Progenitor cell of endocrine pancreas (in vitro differentiated cells): ENCODE measurements around the gene GADL1. TPM values are rescaled to one million over a fixed set of nuclear protein-coding genes. Genes with fewer than 3 reads are reported as not detected.

ENCODE experiments used
- DNase-seq: peaks from one replicate; pipeline ENCODE4 v3.0.0; 2021; ENCODE audit warnings: low spot score; ENCODE audit not compliant: unreplicated experiment
- H3K27ac Mint-ChIP-seq: 2 replicates; pipeline ENCODE4 v1.8.0; 2021; ENCODE audit warnings: mild to moderate bottlenecking, moderate library complexity, mixed read lengths
- H3K27me3 Mint-ChIP-seq: 2 replicates; pipeline ENCODE4 v1.8.0; 2021; ENCODE audit warnings: mixed read lengths
- H3K36me3 Mint-ChIP-seq: 2 replicates; pipeline ENCODE4 v1.8.0; 2022; ENCODE audit warnings: mixed read lengths; ENCODE audit not compliant: insufficient read depth
- H3K4me1 Mint-ChIP-seq: 2 replicates; pipeline ENCODE4 v1.8.0; 2021; ENCODE audit warnings: low read depth, mixed read lengths
- H3K4me3 Mint-ChIP-seq: 2 replicates; pipeline ENCODE4 v1.8.0; 2021; ENCODE audit warnings: low read depth, mild to moderate bottlenecking, moderate library complexity, mixed read lengths
- H3K9me3 Mint-ChIP-seq: 2 replicates; pipeline ENCODE4 v1.8.0; 2021; ENCODE audit warnings: low read depth, mixed read lengths
- total RNA-seq: library from RNA; stranded (reverse); gene quantifications from 2 replicates; pipeline ENCODE4 v1.2.1, GENCODE V29; 2021
- TF ChIP-seq, protein P1 (sequence below): fragments of 200-600 bp; sonication (generic); IDR thresholded peaks from one replicate; pipeline ENCODE4 v1.5.0; 2021; ENCODE audit warnings: antibody characterized with exemption, mild to moderate bottlenecking; ENCODE audit not compliant: unreplicated experiment

Gene GADL1
- total RNA-seq, 1 donor from 2014 or later, result 1.9 TPM

DNA sequence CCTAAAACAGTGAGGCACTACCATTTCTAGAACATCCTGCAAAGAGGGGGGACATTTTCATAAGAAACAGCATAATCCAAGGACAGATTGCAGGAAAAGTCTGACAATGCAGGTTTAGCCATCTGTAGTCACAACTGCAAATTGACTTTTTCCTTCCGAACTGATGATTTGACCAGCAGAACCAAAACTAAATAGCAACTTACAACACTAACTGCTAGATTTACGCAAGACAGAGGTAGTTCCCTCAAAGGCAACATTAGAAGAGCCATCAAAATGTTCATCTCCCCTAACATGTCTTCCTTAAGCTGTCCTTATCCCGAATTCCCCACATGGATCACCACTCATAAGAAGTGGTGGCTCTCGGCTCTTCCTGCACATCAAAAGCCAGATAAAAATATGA is 129.6 kb downstream of the GADL1 start:
- no peak for DNase-seq
- H3K27me3 Mint-ChIP-seq, result no peaks in the 10 kb centered on the region
- no peak overlapping the region for H3K4me3 Mint-ChIP-seq
- H3K27ac Mint-ChIP-seq, result no peak overlapping the region
- no peaks in the 10 kb centered on the region for H3K9me3 Mint-ChIP-seq
- peaks cover 16% of the 10 kb centered on the region for H3K4me1 Mint-ChIP-seq
- no peaks in the 10 kb centered on the region for H3K36me3 Mint-ChIP-seq
- TF ChIP-seq, protein P1, sequence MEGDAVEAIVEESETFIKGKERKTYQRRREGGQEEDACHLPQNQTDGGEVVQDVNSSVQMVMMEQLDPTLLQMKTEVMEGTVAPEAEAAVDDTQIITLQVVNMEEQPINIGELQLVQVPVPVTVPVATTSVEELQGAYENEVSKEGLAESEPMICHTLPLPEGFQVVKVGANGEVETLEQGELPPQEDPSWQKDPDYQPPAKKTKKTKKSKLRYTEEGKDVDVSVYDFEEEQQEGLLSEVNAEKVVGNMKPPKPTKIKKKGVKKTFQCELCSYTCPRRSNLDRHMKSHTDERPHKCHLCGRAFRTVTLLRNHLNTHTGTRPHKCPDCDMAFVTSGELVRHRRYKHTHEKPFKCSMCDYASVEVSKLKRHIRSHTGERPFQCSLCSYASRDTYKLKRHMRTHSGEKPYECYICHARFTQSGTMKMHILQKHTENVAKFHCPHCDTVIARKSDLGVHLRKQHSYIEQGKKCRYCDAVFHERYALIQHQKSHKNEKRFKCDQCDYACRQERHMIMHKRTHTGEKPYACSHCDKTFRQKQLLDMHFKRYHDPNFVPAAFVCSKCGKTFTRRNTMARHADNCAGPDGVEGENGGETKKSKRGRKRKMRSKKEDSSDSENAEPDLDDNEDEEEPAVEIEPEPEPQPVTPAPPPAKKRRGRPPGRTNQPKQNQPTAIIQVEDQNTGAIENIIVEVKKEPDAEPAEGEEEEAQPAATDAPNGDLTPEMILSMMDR, result no peak

DNA sequence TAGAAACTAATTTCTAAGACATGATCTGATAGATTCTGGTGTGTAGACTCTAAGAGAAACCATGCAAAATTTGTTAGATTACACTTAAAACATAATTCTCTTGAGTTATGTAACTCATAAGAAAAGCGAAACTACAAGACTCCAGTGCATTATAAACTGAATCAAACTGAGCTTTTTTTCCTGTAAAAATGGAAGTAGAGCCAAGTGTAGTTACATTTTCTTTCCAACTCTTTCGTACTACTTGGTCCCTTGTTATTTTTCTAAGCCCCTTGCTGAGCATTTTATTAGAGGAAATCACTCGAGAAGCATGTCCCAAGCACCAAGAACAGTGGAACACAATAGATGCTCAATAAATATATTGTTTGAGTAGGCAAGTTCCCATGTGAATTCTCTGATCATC is 130.2 kb downstream of the GADL1 start:
- Mint-ChIP-seq H3K36me3 (no peaks in the 10 kb centered on the region), H3K9me3 (no peaks in the 10 kb centered on the region), H3K27ac (no peak overlapping the region), H3K4me1 (peaks cover 16% of the 10 kb centered on the region), H3K27me3 (no peaks in the 10 kb centered on the region), H3K4me3 (no peak overlapping the region)
- TF ChIP-seq, protein P1, result no peak
- DNase-seq, result no peak

DNA sequence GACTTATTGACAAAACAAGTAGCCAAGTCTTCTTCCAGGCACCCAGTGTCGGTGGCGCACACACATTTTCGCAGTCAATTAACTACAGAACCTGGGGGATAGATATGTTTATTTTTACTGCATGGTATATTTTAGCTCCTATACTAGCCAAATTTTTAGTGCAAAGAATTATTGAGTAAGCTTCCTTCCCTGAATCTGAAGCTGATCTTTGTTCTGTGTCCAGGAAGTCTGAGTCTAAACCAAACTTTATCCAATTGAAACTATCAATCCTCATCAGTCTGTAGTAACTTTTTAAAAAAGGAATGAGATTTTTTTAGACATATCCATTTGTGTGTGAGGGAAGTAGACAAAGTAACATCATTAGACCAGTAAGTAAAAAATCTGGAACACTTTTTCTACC is 133.1 kb downstream of the GADL1 start:
- Mint-ChIP-seq H3K27ac (no peak overlapping the region), H3K36me3 (no peaks in the 10 kb centered on the region), H3K9me3 (no peaks in the 10 kb centered on the region), H3K4me3 (no peak overlapping the region), H3K27me3 (no peaks in the 10 kb centered on the region), H3K4me1 (peaks cover 12% of the 10 kb centered on the region)
- DNase-seq, result no peak
- TF ChIP-seq, protein P1, result no peak

DNA sequence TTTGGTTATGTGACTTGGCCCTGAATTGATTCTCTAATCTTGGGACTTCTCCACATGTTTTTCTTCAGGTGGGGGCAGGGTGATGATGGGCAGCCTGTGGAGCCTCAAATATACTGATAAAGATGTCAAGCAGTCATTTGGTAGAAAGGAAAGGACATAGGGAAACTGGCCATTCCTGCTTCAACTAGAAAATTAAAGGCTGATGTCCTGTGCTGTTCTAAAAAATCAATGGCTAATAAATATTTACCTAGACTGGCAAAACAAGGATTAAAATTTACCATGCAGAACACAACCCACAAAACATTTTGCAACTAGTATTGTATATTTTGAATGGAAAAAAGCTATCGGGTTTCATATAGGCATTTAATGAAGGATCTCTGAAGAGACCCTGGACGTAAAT is 133.7 kb downstream of the GADL1 start:
- TF ChIP-seq, protein P1, result no peak
- Mint-ChIP-seq H3K4me1 (peaks cover 12% of the 10 kb centered on the region), H3K27me3 (no peaks in the 10 kb centered on the region), H3K36me3 (no peaks in the 10 kb centered on the region), H3K27ac (no peak overlapping the region), H3K9me3 (no peaks in the 10 kb centered on the region), H3K4me3 (no peak overlapping the region)
- no peak for DNase-seq

DNA sequence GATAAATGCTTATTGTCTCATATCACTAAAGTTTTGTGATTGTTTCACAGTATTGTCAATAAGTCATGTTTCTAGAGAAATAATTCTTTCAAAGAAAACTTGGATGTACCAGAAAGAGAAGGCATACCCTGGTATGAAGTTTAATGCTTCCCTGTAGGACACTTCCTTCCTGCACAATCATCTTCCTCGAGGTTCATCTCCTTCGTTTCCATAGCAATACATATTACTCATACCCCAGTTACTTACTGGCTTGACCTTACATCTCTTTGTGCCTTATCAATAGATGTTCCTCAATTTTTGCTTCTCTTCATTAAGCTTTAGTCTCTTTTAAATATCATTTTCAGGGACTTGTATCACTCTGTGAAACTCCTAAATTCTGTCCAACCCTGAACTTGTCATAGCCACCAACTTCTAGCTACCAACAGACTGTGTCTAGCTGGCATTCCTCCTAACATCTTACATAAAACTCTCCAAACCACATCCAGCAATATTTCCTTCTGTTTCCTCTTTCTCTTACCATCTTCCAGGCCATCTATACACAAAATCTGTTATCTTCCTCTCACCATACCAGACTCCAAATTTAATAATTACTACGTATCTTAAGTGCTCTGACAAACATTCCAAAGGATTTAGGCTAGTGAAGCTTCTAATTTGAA is 134.3 kb downstream of the GADL1 start:
- H3K36me3 Mint-ChIP-seq, result no peaks in the 10 kb centered on the region
- no peaks in the 10 kb centered on the region for H3K27me3 Mint-ChIP-seq
- peaks cover 12% of the 10 kb centered on the region for H3K4me1 Mint-ChIP-seq
- H3K4me3 Mint-ChIP-seq, result no peak overlapping the region
- no peak overlapping the region for H3K27ac Mint-ChIP-seq
- TF ChIP-seq, protein P1, result no peak
- H3K9me3 Mint-ChIP-seq, result no peaks in the 10 kb centered on the region
- no peak for DNase-seq
